ENCODE data around the gene BSDC1.

BSDC1 gene

DNA sequence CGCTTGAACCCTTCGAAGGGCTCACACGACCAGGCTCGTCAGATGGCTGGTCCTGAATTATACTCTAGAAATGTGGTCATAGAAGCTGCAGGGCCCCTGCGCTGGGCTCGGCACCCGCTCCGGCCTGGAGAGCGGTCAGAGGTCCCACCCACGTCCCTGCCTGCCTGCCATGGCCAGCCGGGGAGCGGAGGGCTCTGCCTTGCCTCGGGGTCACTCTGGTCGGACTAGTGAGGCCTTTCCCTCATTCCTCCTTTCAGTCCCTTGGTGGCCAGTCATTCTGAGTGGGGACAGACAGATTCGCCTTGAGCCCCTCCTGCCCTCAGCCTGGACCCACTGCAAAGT lies 57.7 kb downstream of the BSDC1 start:
- no peak for DNase-seq (ENCODE audit: low read depth)

DNA sequence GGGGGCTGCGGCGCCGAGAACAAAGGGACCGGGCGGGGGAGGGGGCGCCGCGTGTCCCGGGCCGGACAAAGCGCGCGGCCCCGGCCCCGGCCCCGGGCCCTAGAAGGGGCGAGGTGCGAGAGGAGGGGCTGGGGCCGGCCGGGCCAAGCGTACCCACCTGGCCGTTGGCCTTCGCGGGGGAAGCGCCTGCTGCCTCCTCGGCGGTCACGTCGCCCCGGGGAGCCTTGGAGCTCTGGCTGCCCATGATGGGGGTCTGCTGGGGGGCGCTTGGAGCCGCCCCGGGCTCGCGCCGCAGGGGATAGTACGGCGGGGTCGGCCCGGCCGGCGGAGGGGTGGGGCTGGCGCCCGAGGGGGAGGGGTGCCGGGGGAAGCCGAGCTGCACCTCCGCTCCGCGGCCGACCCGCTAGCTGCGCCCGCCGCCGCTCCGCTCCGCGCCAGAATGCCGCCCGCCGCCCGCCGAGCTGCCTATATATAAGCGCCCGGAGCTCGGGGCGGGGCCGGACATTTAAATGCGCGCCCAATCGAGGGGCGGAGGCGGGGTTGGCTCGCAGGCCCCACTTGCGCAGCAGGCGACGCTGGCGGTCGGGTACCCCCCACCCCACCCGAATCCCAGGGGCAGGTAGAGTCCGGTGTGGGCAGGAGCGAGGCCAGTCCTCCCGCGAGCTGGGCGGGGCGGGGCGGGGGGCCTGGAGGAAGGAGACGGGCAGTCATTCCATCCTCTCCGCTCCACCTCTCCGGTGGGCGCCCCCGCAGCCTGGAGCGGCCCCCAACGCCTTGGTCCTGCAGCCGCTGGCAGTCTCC lies 58.3 kb downstream of the BSDC1 start, which contains the start of gene MARCKSL1:
TSS of gene MARCKSL1 (minus strand) at position 444 of the 801 bp plus-strand sequence. CDS start at position 244, 200 bp downstream.
- peak; percentile 71 for DNase-seq (ENCODE audit: low read depth)

DNA sequence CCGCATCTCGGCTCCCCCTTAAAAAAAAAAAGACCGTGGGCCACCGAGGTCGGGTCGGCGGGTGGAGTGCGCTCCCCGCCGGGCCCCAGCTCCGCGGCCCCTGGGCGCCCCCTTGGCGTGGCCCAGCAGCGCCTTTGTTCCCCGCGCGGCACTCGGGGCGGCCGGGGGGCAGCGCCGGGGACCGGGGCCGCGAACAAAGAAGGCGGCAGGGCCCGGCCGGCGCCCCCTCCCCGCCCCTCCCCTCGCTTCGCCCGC lies 58.8 kb downstream of the BSDC1 start:
- DNase-seq (ENCODE audit: low read depth): no peak

DNA sequence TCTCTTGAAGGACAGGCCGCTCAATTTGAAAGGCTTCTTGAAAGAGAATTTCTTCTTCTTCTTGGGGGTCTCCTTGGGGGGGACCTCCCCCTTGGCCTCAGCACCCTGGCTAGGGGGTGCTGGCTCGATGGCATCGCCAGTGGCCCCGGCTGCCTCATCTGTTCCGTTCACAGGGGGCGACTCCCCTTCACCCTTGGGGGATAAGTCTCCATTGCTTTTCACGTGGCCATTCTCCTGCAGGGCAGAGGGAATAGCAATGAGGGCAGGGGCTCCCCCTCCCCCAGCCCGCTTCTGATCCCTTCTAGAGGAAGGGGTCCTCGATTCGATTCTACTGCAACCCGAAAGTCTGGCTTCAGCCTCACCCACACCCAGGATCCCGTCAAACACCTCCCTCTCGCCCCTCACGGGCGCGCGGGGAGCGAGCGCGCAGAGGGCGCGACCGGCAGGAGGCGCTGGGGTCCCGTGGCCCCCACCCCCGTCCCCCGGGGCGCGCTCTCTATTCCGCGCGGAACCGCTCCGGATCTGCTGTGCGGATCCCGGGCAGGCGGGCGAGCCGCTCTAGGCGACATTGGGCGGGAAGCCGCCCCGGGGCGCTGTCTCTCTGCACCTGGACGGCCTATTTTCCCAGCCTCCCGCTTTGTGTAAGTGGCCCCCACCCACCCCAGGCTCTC lies 59.2 kb downstream of the BSDC1 start:
- DNase-seq (ENCODE audit: low read depth): peak; percentile 44

DNA sequence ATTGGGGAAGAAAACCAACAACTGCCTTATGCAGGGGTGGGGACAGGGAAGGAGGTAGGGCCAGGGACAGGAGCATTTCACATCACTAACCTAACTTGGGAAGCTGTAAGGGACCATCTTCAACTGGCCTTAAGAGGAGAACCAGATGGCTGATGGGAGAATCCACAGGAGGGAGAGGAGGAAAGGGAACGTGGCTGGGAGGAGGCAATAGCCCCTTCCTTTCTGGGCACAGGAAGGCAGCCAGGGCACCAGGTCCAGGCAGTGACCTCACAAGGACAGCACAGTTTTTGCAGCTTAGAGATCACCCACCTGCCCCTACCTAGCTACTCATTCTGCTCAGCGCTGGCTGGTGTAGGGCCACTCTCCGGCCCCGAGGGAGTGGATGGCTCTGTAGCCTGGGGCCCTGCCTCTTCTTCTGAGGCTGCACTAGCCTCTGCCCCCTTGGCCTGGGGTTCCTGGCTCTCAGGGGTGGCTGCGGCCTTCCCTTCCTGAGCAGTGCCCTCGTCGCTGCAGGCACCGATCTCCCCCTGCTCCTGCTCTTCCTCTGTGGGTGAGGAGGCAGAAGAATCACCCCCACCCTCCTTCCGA lies 59.9 kb downstream of the BSDC1 start:
- DNase-seq (ENCODE audit: low read depth): no peak

DNA sequence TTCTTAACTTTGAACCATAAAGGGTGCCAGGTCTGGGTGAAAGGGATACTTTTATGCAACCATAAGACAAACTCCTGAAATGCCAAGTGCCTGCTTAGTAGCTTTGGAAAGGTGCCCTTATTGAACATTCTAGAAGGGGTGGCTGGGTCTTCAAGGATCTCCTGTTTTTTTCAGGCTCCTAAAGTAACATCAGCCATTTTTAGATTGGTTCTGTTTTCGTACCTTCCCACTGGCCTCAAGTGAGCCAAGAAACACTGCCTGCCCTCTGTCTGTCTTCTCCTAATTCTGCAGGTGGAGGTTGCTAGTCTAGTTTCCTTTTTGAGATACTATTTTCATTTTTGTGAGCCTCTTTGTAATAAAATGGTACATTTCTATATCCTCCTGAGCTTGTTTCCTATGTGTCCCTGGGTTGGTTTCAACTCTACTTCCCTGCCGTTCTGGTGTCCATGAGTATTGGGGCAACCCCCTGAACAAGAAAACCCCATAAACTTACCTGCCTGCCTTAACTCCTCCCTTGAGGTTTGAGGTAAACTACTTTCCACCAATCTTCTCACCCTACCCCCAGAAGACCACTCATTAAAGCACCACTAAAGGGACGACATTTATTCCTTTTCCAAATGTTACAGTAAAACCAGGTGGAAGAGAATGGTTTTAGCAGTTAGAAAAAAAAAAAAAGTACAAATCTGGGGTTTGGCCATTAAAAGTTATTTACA lies 60.8 kb downstream of the BSDC1 start:
- DNase-seq (ENCODE audit: low read depth): no peak

DNA sequence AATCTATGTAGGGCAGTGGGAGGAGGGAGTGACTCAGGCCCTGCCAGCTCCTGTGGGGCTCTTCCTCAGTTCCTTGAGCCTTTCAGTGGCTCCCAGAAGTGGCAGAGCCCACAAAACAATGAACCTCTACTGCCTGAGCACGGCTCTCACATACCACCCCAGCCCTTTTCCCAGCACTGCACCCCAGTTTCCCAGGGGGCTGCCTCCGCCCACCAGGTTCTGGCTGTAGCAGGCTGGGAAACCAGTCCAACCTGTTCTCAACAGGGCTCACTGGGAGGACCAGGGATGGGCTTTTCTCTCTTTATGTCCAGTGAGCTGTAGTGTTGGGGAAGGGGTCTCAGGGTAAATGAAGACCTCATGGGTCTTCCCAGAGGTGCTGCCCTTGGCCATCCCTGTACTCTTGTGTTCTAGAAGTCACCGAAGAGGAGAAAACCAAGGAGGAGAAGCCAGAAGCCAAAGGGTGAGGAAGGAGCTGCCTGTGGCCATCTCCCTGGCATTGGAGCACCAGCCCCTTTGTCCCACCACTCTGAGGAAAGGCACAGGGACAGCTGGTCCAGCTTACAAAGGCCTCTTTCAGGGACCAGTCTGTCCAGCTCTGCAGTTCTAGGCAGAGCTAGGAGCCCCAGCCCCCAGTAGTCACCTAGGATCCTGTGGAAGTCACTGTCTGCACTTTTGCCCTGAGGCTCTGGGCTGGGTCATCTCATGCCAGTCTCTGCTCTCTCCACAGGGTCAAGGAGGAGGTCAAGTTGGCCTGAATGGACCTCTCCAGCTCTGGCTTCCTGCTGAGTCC lies 61.8 kb downstream of the BSDC1 start:
- no peak for DNase-seq (ENCODE audit: low read depth)

DNA sequence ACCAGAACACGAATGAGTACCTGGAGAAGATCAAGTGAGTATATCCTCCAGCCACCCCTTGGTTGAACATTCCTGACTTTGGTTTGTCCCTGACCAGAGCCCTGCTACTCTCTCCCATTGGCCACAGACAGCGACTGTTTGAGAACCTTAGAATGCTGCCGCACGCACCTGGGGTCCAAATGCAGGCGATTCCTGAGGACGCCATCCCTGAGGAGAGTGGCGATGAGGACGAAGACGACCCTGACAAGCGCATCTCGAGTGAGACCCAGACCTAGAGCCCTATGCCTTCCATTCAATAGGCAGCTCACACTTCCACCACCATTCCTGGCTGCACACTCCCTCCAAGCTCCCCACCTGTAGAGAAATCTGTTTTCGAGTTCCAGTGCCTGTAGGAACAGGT lies 62.7 kb downstream of the BSDC1 start:
- no peak for DNase-seq (ENCODE audit: low read depth)

DNA sequence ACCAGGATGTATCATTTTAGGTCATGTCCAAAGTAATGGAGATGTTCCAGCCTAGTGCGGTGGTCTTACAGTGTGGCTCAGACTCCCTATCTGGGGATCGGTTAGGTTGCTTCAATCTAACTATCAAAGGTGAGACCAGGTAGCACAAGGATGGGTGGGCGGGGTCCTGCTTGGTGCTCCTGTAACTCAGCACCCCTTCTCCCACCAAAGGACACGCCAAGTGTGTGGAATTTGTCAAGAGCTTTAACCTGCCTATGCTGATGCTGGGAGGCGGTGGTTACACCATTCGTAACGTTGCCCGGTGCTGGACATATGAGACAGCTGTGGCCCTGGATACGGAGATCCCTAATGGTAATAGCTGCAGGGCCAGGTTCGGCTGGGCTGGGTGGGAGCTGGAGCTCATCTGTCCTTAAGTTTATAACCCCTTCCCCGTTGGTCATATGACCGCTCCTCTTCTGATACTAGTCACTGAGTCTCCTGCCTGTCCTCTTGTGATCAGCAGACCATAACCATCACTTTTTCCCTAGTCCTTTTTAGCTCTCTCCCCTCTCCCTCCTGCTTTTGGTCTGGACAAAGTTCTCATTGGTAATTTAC lies 63.6 kb downstream of the BSDC1 start:
- no peak for DNase-seq (ENCODE audit: low read depth)

DNA sequence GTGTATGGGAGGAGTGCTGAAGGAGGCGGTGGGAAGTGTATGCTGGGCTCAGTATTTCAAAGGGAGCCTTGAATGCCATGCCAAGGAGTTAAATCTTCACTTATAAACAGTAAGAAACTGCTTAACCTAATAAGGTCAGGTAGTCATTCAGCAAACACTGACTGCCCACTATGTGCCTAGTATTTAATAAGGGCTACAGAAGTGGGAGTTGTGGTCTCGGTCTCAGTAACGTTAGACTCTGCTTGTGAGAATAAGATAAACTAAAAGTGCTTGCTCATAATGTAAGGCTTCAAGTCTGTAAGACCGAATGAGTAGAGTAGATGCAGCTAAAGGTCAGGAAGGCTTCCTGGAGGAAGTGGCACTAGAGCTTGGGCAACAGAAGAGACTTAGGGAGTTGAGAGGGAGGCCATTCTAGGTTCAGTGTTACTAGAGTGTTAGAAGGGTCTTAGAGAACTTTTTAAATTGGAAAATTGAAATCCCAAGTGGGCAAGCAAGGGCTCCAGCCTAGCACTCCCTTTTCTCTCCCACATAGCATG lies 64.2 kb downstream of the BSDC1 start:
- DNase-seq (ENCODE audit: low read depth): no peak

DNA sequence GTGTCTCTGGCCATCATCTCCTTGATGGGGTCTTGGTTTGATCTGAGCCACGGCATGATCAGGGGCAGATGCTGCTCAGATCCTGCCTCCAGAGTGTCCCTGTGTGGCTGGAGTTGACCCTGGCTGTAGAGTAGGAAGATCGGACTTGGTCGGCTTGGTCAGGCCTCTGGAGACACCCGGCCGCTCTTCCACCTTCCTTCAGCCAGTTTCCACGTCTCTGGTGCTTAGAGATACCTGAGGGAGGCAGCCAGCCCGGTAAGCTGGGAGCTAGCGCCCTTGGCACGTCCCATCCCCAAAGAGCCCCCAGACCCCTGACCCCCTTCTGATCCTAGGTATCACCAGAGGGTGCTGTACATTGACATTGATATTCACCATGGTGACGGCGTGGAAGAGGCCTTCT lies 67.0 kb downstream of the BSDC1 start:
- DNase-seq (ENCODE audit: low read depth): no peak

DNA sequence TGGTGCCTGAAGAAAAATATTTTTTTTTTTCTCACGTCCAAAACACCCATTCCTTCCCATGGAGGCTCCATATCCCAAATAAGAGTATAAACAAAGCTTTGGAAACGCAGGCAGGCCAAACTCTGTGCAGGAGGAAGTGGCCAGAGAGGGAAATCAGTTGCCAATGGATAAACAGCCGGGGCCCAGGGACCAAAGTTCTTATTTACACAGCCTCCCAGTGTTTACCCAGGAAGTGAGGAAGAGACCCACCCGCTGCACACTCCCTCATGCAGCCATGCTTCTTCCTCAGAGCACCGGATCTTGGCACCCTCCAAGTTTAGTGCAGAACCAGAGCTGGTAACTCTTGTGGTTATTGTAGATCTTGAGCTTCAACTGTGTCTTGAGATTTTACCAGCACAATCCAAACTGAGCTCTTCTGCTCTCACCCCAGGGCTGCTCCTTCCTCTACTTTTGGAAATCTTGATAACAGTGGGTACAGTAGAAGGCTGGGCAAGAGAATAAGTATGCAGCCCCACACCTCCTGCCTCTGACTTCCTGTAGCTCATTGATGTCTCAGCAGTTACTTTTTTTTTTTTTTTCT lies 72.4 kb downstream of the BSDC1 start:
- DNase-seq (ENCODE audit: low read depth): no peak

DNA sequence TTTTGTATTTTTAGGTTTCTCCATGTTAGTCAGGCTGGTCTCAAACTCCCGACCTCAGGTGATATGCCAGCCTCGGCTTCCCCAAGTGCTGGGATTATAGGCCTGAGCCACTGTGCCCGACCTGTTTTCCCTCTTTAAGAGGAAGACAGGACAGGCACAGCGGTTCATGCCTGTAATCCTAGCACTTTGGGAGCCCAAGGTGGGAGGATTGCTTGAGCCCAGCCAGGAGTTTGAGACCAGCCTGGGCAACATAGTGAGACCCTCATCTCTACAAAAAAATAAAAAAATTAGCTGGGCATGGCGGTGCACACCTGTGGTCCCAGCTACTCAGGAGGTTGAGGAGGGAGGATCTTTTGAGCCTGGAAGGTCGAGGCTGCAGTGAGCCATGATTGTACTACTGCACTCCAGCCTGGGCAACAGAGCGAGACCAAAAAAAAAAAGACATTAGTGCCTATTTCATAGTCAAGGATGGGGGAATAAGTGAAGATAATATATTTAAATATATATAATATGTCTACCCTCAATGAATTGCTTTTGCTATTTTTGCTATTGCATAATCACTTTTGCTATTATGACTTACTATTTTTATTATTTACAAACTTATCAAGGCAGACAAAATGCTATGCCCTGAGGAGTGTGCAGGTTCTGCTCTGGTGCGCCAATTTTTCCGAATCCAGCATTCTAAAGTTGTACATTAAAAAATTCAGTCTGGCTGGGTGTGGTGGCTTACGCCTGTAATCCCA lies 75.9 kb downstream of the BSDC1 start:
- DNase-seq (ENCODE audit: low read depth): no peak

DNA sequence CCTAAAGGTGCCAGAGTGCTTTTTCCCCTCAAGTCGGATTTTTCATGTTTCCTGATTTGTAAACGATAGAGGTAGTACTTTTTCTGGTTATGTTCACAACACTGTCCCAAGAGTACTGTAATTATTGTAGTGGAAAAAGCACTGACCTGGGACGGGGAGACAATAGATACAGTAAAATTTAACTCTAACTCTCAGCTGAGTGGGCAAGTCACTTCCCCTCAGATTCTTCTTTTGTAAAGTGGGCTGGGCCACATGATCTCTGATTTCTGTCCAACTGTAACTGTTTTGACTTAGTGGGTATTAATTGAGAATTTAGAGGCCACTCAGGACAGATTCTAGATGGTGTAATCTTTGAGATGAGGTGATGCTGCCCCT lies 77.4 kb downstream of the BSDC1 start:
- no peak for DNase-seq (ENCODE audit: low read depth)
